Caco-2 (cell line): ENCODE measurements around the gene TCAIM. TPM values are rescaled to one million over a fixed set of nuclear protein-coding genes. Genes with fewer than 3 reads are reported as not detected.
"Not testable (repeated sequence)": the region's sequence is repeated elsewhere in the genome, so short reads cannot be mapped to it uniquely, and the experiment has no call there.

Source experiments
- BruUV-seq: library from RNA; stranded (reverse); fragments of 400-500 nt; replicated peaks from 2 replicates; lab custom pipeline; 2021; lab: Mats Ljungman, UMichigan
- CTCF ChIA-PET: fragments of 300-600 bp; sonication (Branson Sonifier 250); formaldehyde crosslinking; loops from one replicate; lab custom pipeline; 2022; ENCODE audit warnings: antibody characterized with exemption; lab: Charles Lee
- POLR2A ChIA-PET: fragments of 300-600 bp; sonication (Branson Sonifier 250); formaldehyde crosslinking; loops from one replicate; lab custom pipeline; 2022; ENCODE audit warnings: antibody characterized with exemption; lab: Charles Lee
- DNase-seq, 2 experiments: peaks; one replicate each; pipeline versions ENCODE4 v3.0.0 to v3.0.0-alpha.2; 2020 to 2022
- H3K27me3 ChIP-seq: replicated peaks from 2 replicates; pipeline ENCODE4 v1.6.0; 2011; ENCODE audit warnings: low read length; ENCODE audit not compliant: control insufficient read depth, insufficient read depth
- H3K36me3 ChIP-seq: 2 replicates; pipeline ENCODE4 v1.5.1; 2011; ENCODE audit warnings: low read length; ENCODE audit not compliant: control insufficient read depth, insufficient read depth
- H3K4me1 ChIP-seq: fragments of 250-450 bp; sonication (Bioruptor Pico); 2 replicates; pipeline ENCODE4 v1.5.1; 2020; ENCODE audit warnings: mild to moderate bottlenecking
- H3K4me3 ChIP-seq: 2 replicates; pipeline ENCODE4 v1.5.1; 2011; ENCODE audit warnings: low read depth, mild to moderate bottlenecking, control low read depth, low read length
- H3K9me3 ChIP-seq: fragments of 250-450 bp; sonication (Bioruptor Pico); 2 replicates; pipeline ENCODE4 v1.5.1; 2020; ENCODE audit warnings: mild to moderate bottlenecking, moderate library complexity
- H3K27ac Mint-ChIP-seq: one replicate; pipeline ENCODE4 v1.8.0; 2022; ENCODE audit warnings: mixed read lengths; ENCODE audit not compliant: unreplicated experiment
- H3K27me3 Mint-ChIP-seq: one replicate; pipeline ENCODE4 v1.8.0; 2022; ENCODE audit warnings: mixed read lengths; ENCODE audit not compliant: insufficient read depth, unreplicated experiment
- H3K36me3 Mint-ChIP-seq: one replicate; pipeline ENCODE4 v1.8.0; 2022; ENCODE audit warnings: mild to moderate bottlenecking, mixed read lengths; ENCODE audit not compliant: insufficient read depth, unreplicated experiment
- H3K4me1 Mint-ChIP-seq: one replicate; pipeline ENCODE4 v1.8.0; 2022; ENCODE audit warnings: low read depth, mixed read lengths; ENCODE audit not compliant: unreplicated experiment
- H3K4me3 Mint-ChIP-seq: one replicate; pipeline ENCODE4 v1.8.0; 2022; ENCODE audit warnings: mild to moderate bottlenecking, moderate library complexity, mixed read lengths; ENCODE audit not compliant: unreplicated experiment
- H3K9me3 Mint-ChIP-seq: one replicate; pipeline ENCODE4 v1.8.0; 2022; ENCODE audit warnings: mixed read lengths; ENCODE audit not compliant: unreplicated experiment
- CTCF ChIP-seq, 2 experiments: fragments of 200-600 bp in 1 of 2; IDR thresholded peaks; 1 replicate in 1 of 2; 2 replicates in 1 of 2; pipeline versions ENCODE4 v1.5.1 to v1.8.0; 2011 to 2022; ENCODE audit warnings: antibody characterized with exemption in 1 of 2, control low read depth in 1 of 2, inconsistent platforms in 1 of 2, low read depth in 1 of 2, low read length in 1 of 2, mild to moderate bottlenecking in 1 of 2, moderate library complexity in 1 of 2; ENCODE audit not compliant: insufficient read depth in 1 of 2, severe bottlenecking in 1 of 2, unreplicated experiment in 1 of 2
- intact Hi-C: fragments of 100-400 bp; cut with micrococcal nuclease; formaldehyde crosslinking; loops from one replicate; pipeline ENCODE4 v1.10.0; 2022; ENCODE audit not compliant: unreplicated experiment
- total RNA-seq: library from RNA; stranded (reverse); gene quantifications from 2 replicates; pipeline ENCODE4 v1.2.3, GENCODE V29; 2022

The TCAIM gene
- total RNA-seq, 1 experiment from 2014 or later, result 15.0 TPM

- ChIA-PET CTCF (no interaction called here), POLR2A (no interaction called here)
- intact Hi-C loops, result no loop called here
- no peaks in the 10 kb centered on the region for H3K9me3 ChIP-seq
- no peaks in the 10 kb centered on the region for H3K36me3 Mint-ChIP-seq
- BruUV-seq, result no TSS peak
- H3K27ac Mint-ChIP-seq, result no peak overlapping the region
- TF ChIP-seq CTCF (IDR thresholded peaks at IDR 0.05; ENCODE audit: insufficient read depth in 1 of 2, low read depth in 1 of 2, low read length in 1 of 2, severe bottlenecking in 1 of 2, unreplicated experiment in 1 of 2), result no peak
- no peaks in the 10 kb centered on the region for H3K9me3 Mint-ChIP-seq
- DNase-seq, result no peak
- no peak overlapping the region for H3K4me3 ChIP-seq
- no peaks in the 10 kb centered on the region for H3K36me3 ChIP-seq
- no peaks in the 10 kb centered on the region for H3K27me3 Mint-ChIP-seq
- H3K27me3 ChIP-seq, result no peaks in the 10 kb centered on the region
- H3K4me1 Mint-ChIP-seq, result peaks cover 6% of the 10 kb centered on the region
- H3K4me1 ChIP-seq, result peaks cover 9% of the 10 kb centered on the region
- no peak overlapping the region for H3K4me3 Mint-ChIP-seq
Observed at GRCh38 chr3:44396200-44397171, 57.9 kb downstream of the TCAIM start.

GRCh38 chr3:44398271-44398670, 59.7 kb downstream of the TCAIM start:
- H3K4me3 Mint-ChIP-seq, CTCF ChIA-PET, intact Hi-C loops, H3K4me3 ChIP-seq, H3K27ac Mint-ChIP-seq, H3K9me3 Mint-ChIP-seq, DNase-seq, H3K4me1 Mint-ChIP-seq, H3K9me3 ChIP-seq, H3K36me3 Mint-ChIP-seq, BruUV-seq, H3K27me3 ChIP-seq, H3K36me3 ChIP-seq, H3K4me1 ChIP-seq, H3K27me3 Mint-ChIP-seq, POLR2A ChIA-PET: not testable (repeated sequence)

- H3K27ac Mint-ChIP-seq, result no peak overlapping the region
- no peak overlapping the region for H3K4me3 ChIP-seq
- CTCF ChIA-PET, result no interaction called here
- H3K4me1 Mint-ChIP-seq, result peaks cover 6% of the 10 kb centered on the region
- no peak for DNase-seq
- peaks cover 9% of the 10 kb centered on the region for H3K4me1 ChIP-seq
- H3K27me3 Mint-ChIP-seq, result no peaks in the 10 kb centered on the region
- H3K36me3 ChIP-seq, result no peaks in the 10 kb centered on the region
- BruUV-seq, result no TSS peak
- no peaks in the 10 kb centered on the region for H3K9me3 ChIP-seq
- H3K27me3 ChIP-seq, result no peaks in the 10 kb centered on the region
- H3K9me3 Mint-ChIP-seq, result no peaks in the 10 kb centered on the region
- H3K36me3 Mint-ChIP-seq, result no peaks in the 10 kb centered on the region
- POLR2A ChIA-PET, result no interaction called here
- TF ChIP-seq CTCF (IDR thresholded peaks at IDR 0.05; ENCODE audit: insufficient read depth in 1 of 2, low read depth in 1 of 2, low read length in 1 of 2, severe bottlenecking in 1 of 2, unreplicated experiment in 1 of 2), result no peak
- intact Hi-C loops, result no loop called here
- H3K4me3 Mint-ChIP-seq, result no peak overlapping the region
Observed at GRCh38 chr3:44398853-44399252, 60.3 kb downstream of the TCAIM start.
